ENCODE data around the gene MAB21L1.

GRCh38 chr13:35514801-35515502 is 38.5 kb upstream of the MAB21L1 start:
- no peak for TF ChIP-seq CTCF (IDR thresholded peaks at IDR 0.05)
- TF ChIP-seq EZH2 (IDR thresholded peaks at IDR 0.05; ENCODE audit: borderline replicate concordance, insufficient read depth, low read depth, low read length, poor library complexity, severe bottlenecking), result no peak
